ENCODE data around the gene ERAL1.
"Not testable (repeated sequence)": the region's sequence is repeated elsewhere in the genome, so short reads cannot be mapped to it uniquely, and the experiment has no call there.

Gene ERAL1

DNA sequence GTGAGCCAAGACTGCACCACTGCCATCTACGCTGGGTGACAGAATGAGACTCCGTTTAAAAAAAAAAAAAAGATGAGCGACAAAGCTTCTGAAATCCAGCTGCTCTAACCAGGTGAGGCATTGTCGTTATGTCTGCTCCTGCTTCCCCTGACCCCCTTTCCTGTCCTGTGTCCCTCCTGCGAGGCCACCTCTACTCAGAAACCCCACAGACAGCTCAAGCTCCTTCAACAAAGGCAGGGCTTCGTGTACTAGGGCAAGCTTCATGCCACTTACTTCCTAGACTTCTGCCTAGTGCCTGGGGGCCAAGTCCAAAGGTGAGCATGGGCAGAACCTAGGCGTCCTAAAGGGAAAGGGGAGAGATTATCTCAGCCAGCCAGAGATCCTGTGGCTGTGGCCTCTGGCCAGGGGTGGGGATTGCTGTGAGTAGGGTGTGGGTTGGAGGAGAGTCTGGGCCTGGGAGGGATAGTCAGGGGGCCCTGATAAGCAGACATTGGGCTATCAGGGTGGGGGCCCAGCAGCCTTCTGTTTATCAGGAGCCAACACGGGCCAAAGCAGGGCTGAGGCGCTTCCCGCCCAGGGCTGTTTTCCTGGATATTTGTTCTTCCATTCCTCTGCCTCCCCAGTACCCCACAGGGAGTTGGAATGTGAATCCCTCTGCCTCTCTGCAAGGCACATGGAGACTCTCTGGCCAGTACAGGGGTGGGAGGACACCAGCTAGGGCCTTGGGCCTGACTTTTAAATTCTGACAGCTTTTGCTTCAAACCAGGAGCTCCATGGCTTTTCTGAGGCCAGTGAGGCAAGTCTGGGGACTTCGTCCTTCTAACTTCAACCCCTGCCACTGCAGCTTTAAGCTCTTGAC lies 10.4 kb downstream of the ERAL1 start:
- Mint-ChIP-seq H3K27ac (no peak overlapping the region), H3K4me3 (no peak overlapping the region), H3K9me3 (no peaks in the 10 kb centered on the region), H3K36me3 (peaks cover 1% of the 10 kb centered on the region), H3K4me1 (no peaks in the 10 kb centered on the region), H3K27me3 (no peaks in the 10 kb centered on the region)

DNA sequence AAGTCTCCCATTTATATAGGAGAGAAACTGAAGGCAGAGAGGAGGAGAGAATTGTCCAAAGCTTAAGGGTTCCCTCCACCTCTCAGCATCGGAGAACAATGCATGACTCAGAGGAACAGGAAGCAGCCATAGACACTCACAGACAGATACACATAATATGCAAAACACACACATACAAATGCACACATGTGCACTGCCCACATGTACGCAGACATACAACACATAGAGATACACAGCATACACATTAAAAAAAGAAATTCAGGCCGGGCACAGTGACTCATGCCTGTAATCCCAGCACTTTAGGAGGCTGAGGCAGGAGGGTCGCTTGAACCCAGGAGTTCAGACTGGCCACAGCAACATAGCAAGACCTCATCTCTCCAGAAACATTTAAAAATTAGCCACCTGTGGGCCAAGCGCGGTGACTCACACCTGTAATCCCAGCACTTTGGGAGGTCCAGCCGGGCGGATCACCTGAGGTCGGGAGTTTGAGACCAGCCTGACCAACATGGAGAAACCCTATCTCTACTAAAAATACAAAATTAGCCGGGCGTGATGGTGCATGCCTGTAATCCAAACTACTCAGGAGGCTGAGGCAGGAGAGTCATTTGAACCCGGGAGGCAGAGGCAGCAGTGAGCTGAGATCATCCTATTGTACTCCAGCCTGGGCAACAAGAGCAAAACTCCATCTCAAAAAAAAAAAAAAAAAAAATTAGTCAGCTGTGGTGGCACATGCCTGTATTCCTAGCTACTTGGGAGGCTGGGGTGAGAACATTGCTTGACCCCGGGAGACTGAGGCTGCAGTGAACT lies 11.3 kb downstream of the ERAL1 start:
- Mint-ChIP-seq H3K36me3 (peaks cover 3% of the 10 kb centered on the region), H3K4me1 (peaks cover 4% of the 10 kb centered on the region), H3K4me3 (no peak overlapping the region), H3K9me3 (no peaks in the 10 kb centered on the region), H3K27ac (no peak overlapping the region), H3K27me3 (no peaks in the 10 kb centered on the region)

DNA sequence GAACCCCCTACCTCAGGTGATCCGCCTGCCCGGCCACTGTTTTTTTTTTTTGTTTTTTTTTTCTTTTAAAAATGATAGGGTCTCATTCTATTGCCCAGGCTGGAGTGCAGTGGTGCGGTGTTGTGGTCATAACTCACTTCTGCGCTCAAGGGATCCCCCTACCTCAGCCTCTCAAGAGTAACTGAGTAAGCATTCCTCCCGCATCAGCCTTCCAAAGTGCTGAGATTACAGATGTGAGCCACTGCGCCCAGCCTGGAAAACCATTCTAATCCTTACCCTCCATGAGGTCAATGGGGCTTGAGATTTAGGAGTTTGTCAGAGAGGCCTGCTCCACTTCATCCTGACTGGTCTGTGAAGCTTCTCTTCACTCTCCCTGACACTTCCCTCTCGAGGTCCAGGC lies 12.5 kb downstream of the ERAL1 start:
- Mint-ChIP-seq H3K27me3 (no peaks in the 10 kb centered on the region), H3K27ac (no peak overlapping the region), H3K4me1 (peaks cover 12% of the 10 kb centered on the region), H3K4me3 (no peak overlapping the region), H3K9me3 (no peaks in the 10 kb centered on the region), H3K36me3 (peaks cover 2% of the 10 kb centered on the region)

DNA sequence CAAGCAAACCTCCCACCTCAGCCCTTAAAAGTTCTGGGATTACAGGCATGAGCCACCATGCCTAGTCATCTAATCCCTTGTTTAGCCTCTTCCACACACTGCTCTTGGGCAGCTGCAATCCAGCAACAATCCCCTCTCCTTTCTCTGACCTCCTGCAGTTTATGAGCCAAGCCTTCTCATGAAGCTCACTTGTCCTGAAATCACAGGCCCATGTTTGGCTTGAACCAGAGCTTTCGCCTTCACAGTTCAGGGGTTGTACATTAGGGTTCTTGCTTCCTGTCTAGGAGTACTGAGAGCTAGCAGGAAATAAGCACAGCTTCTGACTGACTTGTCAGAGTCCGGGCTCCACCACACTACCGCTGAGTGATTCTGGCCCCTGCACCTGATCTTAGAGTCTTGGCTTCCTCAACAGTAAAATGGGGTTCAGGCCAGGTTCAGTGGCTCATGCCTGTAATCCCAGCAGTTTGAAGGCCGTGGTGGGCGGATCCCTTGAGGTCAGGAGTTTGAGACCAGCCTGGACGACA lies 16.3 kb downstream of the ERAL1 start:
- Mint-ChIP-seq H3K4me3 (peak overlapping the region; percentile 12), H3K27ac (peak overlapping the region; percentile 96)

DNA sequence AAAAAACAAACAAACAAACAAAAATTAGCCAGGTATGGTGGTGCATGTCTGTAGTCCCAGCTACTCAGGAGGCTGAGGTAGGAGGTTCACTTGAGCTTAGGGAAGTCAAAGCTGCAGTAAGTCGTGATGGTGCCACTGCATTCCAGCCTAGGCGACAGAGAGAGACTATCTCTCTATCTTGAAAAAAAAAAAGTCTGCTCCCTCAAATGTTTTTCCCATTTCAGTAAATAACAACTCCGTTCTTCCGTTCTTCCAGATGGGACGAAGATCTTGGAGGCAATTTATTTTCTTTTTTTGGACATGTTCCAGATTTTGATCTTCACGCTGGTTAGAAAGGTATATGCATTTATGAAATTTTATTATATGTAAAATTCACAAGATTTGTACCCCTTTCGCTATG lies 19.0 kb downstream of the ERAL1 start:
- Mint-ChIP-seq H3K4me3 (no peak overlapping the region), H3K4me1 (peaks cover 32% of the 10 kb centered on the region), H3K9me3 (no peaks in the 10 kb centered on the region), H3K27me3 (no peaks in the 10 kb centered on the region), H3K36me3 (peaks cover 3% of the 10 kb centered on the region), H3K27ac (no peak overlapping the region)

More for the DNA sequence above, 16.3 kb downstream of the ERAL1 start:
- Mint-ChIP-seq H3K27me3 (no peaks in the 10 kb centered on the region), H3K4me1 (peaks cover 19% of the 10 kb centered on the region), H3K36me3 (peaks cover 2% of the 10 kb centered on the region), H3K9me3 (no peaks in the 10 kb centered on the region)

DNA sequence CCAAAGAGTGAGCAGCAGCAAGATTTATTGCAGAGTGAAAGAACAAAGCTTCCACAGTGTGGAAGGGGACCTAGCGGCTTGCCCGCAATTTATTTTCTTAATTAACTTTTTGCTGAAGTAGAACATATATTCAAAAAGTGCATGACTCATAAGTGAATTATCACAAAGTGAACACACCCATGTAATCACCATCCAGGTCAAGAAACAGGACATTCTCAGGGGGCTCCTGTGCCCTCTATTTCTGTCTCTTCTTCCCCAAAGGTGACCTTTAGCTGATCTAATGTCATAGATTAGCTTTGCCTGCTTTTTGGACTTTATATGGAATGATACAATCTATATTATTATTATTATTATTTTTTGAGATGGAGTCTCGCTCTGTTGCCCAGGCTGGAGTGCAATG lies 19.9 kb downstream of the ERAL1 start:
- Mint-ChIP-seq H3K4me3 (no peak overlapping the region), H3K27ac (no peak overlapping the region)

DNA sequence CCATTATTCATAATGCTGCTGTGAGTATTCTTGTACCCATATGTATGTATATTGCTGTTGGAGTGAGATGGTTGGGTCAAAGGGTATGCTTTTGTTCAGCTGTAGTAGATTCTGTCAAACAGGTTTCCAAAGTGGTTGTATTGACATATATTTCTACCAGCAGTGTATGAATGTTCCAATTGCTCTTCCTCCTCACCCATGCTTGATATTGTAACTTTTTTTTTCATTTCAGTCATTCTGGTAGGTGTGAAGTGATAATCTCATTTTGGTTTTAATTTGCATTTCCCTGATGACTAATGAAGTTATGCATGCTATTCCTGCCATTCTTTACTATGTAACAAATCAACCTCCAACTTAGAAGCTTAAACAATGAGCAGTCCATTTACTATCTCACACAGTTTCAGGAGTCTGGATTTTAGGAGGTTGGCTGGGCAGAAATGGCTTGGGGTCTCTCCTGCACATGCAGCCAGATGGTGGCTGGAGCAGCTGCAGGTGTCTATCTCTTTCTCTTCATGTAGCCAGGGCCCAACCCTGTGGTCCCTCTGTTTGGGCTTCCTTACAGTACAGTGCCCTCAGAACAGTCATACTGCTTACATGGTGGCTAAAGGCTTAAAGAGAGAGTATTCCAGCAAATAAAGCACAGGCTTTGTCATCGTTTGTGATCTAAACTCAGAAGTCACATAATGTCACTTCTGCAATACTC lies 21.2 kb downstream of the ERAL1 start:
- peaks cover 10% of the 10 kb centered on the region for H3K36me3 Mint-ChIP-seq
- H3K27me3 Mint-ChIP-seq = no peaks in the 10 kb centered on the region
- H3K9me3 Mint-ChIP-seq = no peaks in the 10 kb centered on the region
- peak overlapping the region; percentile 57 for H3K27ac Mint-ChIP-seq
- H3K4me1 Mint-ChIP-seq = peaks cover 29% of the 10 kb centered on the region
- no peak overlapping the region for H3K4me3 Mint-ChIP-seq

More for the DNA sequence above, 19.9 kb downstream of the ERAL1 start:
- H3K4me1 Mint-ChIP-seq = peaks cover 32% of the 10 kb centered on the region
- no peaks in the 10 kb centered on the region for H3K9me3 Mint-ChIP-seq
- peaks cover 6% of the 10 kb centered on the region for H3K36me3 Mint-ChIP-seq
- no peaks in the 10 kb centered on the region for H3K27me3 Mint-ChIP-seq

DNA sequence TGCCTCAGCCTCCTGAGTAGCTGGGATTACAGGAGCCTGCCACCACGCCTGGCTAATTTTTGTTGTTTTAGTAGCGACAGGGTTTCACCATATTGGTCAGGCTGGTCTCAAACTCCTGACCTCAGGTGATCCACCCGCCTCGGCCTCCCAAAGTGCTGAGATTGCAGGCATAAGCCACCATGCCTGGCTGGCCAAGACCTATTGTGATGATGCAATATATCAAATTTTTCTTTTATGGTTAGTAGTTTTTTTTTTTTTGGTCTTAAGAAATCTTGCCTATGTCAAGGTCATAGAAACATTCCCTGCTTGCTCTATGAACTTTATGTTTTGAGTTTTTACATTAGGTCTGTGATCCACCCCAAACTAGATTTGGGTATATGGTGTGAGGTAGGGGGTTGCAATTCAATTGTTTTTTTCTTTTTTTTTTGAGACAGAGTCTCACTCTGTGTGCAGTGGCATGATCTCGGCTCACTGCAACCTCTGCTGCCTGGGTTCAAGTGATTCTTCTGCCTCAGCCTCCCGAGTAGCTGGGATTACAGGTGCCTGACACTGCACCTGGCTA lies 22.4 kb downstream of the ERAL1 start:
- Mint-ChIP-seq H3K4me1 (peaks cover 20% of the 10 kb centered on the region), H3K27ac (peak overlapping the region; percentile 7)
- not testable (repeated sequence) for H3K36me3 Mint-ChIP-seq, H3K9me3 Mint-ChIP-seq, H3K27me3 Mint-ChIP-seq, H3K4me3 Mint-ChIP-seq

DNA sequence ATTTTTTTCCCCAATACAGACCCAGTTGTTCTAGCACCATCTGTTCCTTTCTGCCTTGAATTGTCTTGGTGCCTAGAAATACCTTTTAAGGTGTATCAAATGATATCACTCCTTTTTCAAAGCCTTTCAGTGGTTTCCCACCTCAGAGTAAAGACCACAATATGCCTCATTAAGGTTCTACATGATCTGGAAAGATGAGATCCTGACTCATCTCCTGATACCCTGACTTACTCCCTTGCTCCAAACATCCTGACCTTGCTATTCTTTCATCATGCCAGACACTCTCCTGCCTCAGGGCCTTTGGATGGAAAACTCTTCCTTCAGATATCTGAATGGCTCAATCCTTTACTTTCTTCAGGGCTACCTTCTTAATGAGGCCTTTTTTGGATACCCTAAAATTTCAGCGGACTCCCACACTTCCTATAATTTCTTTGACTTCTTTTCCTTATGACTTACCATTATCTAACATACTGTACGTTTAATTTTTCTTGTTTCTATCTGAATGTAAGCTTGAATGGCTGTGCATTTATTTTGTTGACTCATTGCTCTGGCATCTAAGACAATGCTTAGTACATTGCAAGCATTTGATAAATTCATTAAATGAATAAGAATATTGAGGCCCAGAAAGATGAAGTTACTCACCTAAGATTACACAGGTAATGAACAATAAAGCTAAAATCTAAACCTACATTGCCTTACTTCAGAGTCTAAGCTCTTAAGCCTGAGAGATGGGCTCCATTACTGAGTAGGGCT lies 23.5 kb downstream of the ERAL1 start:
- H3K4me3 Mint-ChIP-seq = no peak overlapping the region
- peaks cover 20% of the 10 kb centered on the region for H3K4me1 Mint-ChIP-seq
- no peaks in the 10 kb centered on the region for H3K9me3 Mint-ChIP-seq
- H3K36me3 Mint-ChIP-seq = peaks cover 10% of the 10 kb centered on the region
- H3K27ac Mint-ChIP-seq = peak overlapping the region; percentile 23
- no peaks in the 10 kb centered on the region for H3K27me3 Mint-ChIP-seq

DNA sequence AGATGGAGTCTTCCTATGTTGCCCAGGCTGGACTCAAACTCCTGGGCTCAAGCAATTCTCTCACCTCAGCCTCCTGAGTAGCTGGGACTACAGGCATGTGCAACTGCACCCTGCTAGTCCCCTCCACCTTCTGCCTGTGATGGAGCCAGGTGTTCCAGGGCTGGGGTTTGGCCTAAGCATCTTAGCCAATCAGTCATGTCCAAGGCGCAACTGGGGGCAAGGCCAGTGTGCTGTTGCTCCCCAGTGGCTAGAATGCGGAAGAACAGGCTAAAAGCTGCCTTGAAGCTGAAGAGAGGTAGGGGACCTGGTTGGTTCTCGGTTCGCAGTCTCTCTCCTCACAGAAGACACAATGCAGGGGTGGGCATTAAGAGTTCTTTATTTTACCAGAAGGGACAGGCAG lies 24.2 kb downstream of the ERAL1 start:
- Mint-ChIP-seq H3K36me3 (peaks cover 10% of the 10 kb centered on the region), H3K27me3 (no peaks in the 10 kb centered on the region), H3K9me3 (no peaks in the 10 kb centered on the region), H3K4me1 (peaks cover 20% of the 10 kb centered on the region), H3K27ac (peak overlapping the region; percentile 35), H3K4me3 (no peak overlapping the region)

DNA sequence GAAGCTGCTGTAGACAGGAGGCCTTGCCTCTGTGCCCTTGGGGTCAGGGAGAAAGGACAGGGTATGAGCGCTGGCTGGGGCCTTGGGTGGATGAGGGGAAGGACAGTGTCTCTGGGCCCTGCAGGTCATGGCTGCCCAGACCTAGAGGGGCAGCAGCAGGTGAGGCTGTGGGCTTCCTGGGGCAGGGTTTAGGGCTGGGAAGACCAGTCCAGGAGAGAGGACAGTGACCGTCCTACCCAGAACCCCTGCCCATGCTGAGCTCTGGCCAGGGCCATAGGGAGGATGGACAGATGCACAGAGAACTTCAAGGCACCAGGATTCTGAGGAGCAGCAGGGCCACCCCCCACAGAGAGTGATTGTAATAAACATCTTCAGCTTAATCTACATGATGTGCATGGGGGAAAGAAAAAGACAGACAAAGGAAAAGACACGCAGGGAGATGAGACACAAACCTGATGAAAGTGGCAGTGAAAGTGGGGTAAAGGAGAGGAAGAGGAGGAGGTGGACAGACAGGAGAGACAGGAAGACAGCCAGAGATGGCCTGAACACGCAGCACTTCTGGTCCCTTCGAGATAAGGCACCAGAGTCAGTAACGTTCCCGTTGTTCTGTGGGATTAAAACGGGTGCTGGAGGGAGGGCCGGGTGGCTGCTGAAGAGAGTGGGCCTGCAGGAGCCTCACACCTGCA lies 25.2 kb downstream of the ERAL1 start:
- Mint-ChIP-seq H3K9me3 (no peaks in the 10 kb centered on the region), H3K4me3 (no peak overlapping the region), H3K27me3 (no peaks in the 10 kb centered on the region), H3K36me3 (peaks cover 10% of the 10 kb centered on the region), H3K4me1 (peaks cover 23% of the 10 kb centered on the region), H3K27ac (peak overlapping the region; percentile 56)

DNA sequence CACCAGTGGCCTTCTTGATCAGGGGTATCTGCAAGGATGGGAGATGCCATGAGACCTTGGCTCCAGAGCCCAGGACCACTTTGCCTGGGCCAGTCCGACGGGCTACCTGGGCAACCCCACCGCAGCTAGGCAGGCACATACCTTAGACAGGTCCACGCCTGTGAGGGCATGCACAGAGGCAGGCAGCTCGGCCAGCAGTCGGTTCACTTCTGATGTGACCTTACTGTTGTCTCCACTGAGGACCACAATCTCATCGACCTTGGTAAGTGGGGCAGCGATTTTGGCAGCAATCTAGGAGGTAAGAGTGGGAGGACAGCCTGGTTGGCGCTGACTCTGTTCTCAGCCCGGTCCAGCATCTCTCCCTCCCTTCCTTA lies 25.7 kb downstream of the ERAL1 start:
- Mint-ChIP-seq H3K27ac (no peak overlapping the region), H3K4me3 (no peak overlapping the region), H3K9me3 (no peaks in the 10 kb centered on the region), H3K36me3 (peaks cover 10% of the 10 kb centered on the region), H3K27me3 (no peaks in the 10 kb centered on the region), H3K4me1 (peaks cover 27% of the 10 kb centered on the region)

DNA sequence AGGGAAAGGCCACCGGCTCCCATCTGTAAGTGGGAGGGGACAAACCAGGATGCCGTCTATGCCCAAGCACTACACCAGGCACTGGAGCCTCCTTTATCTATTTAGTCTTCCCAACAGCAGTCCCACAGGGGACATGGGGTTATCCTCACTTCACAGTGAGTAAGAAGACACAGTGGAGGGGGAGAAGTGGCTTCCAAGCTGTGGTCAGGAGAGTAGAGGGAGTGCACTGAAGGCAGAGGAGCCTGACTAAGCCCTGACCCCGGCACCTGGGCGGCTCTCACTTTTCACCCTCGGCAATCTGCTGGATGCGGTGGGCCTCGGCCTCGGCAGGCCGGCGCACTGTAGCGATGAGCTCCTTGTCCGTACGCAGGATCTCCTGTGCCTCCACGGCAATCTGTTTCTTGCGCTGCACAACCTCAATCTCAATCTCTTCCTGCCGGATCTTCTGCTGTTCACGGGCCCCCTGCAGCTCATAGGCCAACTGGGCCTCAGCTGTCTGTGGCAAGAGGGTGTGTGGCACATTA lies 26.8 kb downstream of the ERAL1 start:
- Mint-ChIP-seq H3K9me3 (no peaks in the 10 kb centered on the region), H3K36me3 (peaks cover 10% of the 10 kb centered on the region), H3K4me3 (no peak overlapping the region), H3K27me3 (no peaks in the 10 kb centered on the region), H3K4me1 (peaks cover 22% of the 10 kb centered on the region), H3K27ac (no peak overlapping the region)
